IMR-90 (cell line): ENCODE data around the gene PRR33. TPM values are rescaled to one million over a fixed set of nuclear protein-coding genes. Genes with fewer than 3 reads are reported as not detected.

Experiments
- ATAC-seq: fragments of 200-7000 bp; cut with Tn5 transposase; 2 replicates; pipeline ENCODE4 v1.9.1; 2020; ENCODE audit warnings: low read depth, mild to moderate bottlenecking, moderate library complexity
- BruUV-seq: library from RNA; stranded (reverse); fragments of 400-500 nt; replicated peaks from 2 replicates; lab custom pipeline; 2021; lab: Mats Ljungman, UMichigan
- CTCF ChIA-PET: fragments of 300-600 bp; formaldehyde crosslinking; extraction: SDS; loops from one replicate; lab custom pipeline; 2021; ENCODE audit warnings: antibody characterized with exemption; lab: Yijun Ruan, JAX
- POLR2A ChIA-PET: fragments of 300-600 bp; sonication (Branson Sonifier 250); formaldehyde crosslinking; loops from one replicate; lab custom pipeline; 2022; ENCODE audit warnings: antibody characterized with exemption; ENCODE audit not compliant: unreplicated experiment; lab: Charles Lee
- DNase-seq: peaks from one replicate; pipeline ENCODE4 v3.0.0; 2013
- H2AFZ ChIP-seq: replicated peaks from 2 replicates; pipeline ENCODE3; 2013; ENCODE audit warnings: low read length, mild to moderate bottlenecking; ENCODE audit not compliant: poor library complexity
- H2AK5ac ChIP-seq: 2 replicates; pipeline ENCODE4 v1.6.1; 2013; ENCODE audit warnings: low read depth, low read length, inconsistent platforms
- H2AK9ac ChIP-seq: replicated peaks from 2 replicates; pipeline ENCODE3; 2013; ENCODE audit warnings: mild to moderate bottlenecking, low read depth, low read length, moderate library complexity; ENCODE audit not compliant: poor library complexity
- H2BK120ac ChIP-seq: 2 replicates; pipeline ENCODE4 v1.6.1; 2013; ENCODE audit warnings: low read depth, low read length, inconsistent platforms
- H2BK15ac ChIP-seq: 3 replicates; pipeline ENCODE4 v1.6.1; 2013; ENCODE audit warnings: low read depth, low read length, inconsistent platforms
- H2BK20ac ChIP-seq: 2 replicates; pipeline ENCODE4 v1.6.1; 2013; ENCODE audit warnings: low read depth, mild to moderate bottlenecking, inconsistent platforms, low read length, moderate library complexity
- H2BK5ac ChIP-seq: 2 replicates; pipeline ENCODE4 v1.6.1; 2013; ENCODE audit warnings: mild to moderate bottlenecking, low read depth, low read length, inconsistent platforms; ENCODE audit not compliant: poor library complexity, severe bottlenecking
- H3K14ac ChIP-seq: replicated peaks from 2 replicates; pipeline ENCODE4 v1.6.1; 2013; ENCODE audit warnings: low read depth, low read length, inconsistent platforms
- H3K18ac ChIP-seq: 2 replicates; pipeline ENCODE4 v1.6.1; 2013; ENCODE audit warnings: low read depth, low read length, control low read depth
- H3K23ac ChIP-seq: 2 replicates; pipeline ENCODE4 v1.6.1; 2013; ENCODE audit warnings: low read depth, low read length, inconsistent platforms
- H3K27ac ChIP-seq: 2 replicates; pipeline ENCODE4 v1.5.1; 2013; ENCODE audit warnings: mild to moderate bottlenecking, control low read depth, low read length; ENCODE audit not compliant: insufficient read depth
- H3K27me3 ChIP-seq: 2 replicates; pipeline ENCODE4 v1.6.1; 2013; ENCODE audit warnings: low read length; ENCODE audit not compliant: control insufficient read depth, insufficient read depth
- H3K36me3 ChIP-seq: 2 replicates; pipeline ENCODE4 v1.6.1; 2013; ENCODE audit warnings: low read length, mixed read lengths; ENCODE audit not compliant: control insufficient read depth, insufficient read depth
- H3K4ac ChIP-seq: 2 replicates; pipeline ENCODE4 v1.6.1; 2013; ENCODE audit warnings: low read depth, low read length, inconsistent platforms
- H3K4me1 ChIP-seq: 2 replicates; pipeline ENCODE4 v1.6.1; 2013; ENCODE audit warnings: low read length, mixed read lengths; ENCODE audit not compliant: control insufficient read depth, insufficient read depth
- H3K4me2 ChIP-seq: 2 replicates; pipeline ENCODE4 v1.6.1; 2013; ENCODE audit warnings: low read depth, mild to moderate bottlenecking, control low read depth, low read length, moderate library complexity
- H3K4me3 ChIP-seq: 2 replicates; pipeline ENCODE4 v1.5.1; 2013; ENCODE audit warnings: low read depth, mild to moderate bottlenecking, control low read depth, low read length, moderate library complexity; ENCODE audit not compliant: insufficient read depth
- H3K56ac ChIP-seq: 2 replicates; pipeline ENCODE4 v1.6.1; 2013; ENCODE audit warnings: low read length, inconsistent platforms; ENCODE audit not compliant: insufficient read depth; ENCODE audit errors: extremely low read depth
- H3K79me1 ChIP-seq, 2 experiments: 2 replicates each; pipeline ENCODE4 v1.6.1; 2013; ENCODE audit warnings: low read length in 2 of 2, inconsistent platforms in 1 of 2, low read depth in 1 of 2
- H3K9ac ChIP-seq: 2 replicates; pipeline ENCODE4 v1.6.1; 2013; ENCODE audit warnings: low read depth, low read length, control low read depth
- H3K9me1 ChIP-seq: 2 replicates; pipeline ENCODE4 v1.6.1; 2013; ENCODE audit warnings: low read length, inconsistent platforms; ENCODE audit not compliant: insufficient read depth
- H3K9me3 ChIP-seq: 2 replicates; pipeline ENCODE4 v1.6.1; 2013; ENCODE audit warnings: low read length; ENCODE audit not compliant: control insufficient read depth, insufficient read depth
- H4K20me1 ChIP-seq: 2 replicates; pipeline ENCODE4 v1.6.1; 2013; ENCODE audit warnings: low read length, inconsistent platforms; ENCODE audit not compliant: insufficient read depth
- H4K5ac ChIP-seq: 2 replicates; pipeline ENCODE4 v1.6.1; 2013; ENCODE audit warnings: mild to moderate bottlenecking, low read depth, low read length, control low read depth
- H4K8ac ChIP-seq, 2 experiments: 2 replicates each; pipeline ENCODE4 v1.6.1; 2013; ENCODE audit warnings: low read depth in 2 of 2, low read length in 2 of 2, control low read depth in 1 of 2, inconsistent platforms in 1 of 2
- H4K91ac ChIP-seq: 2 replicates; pipeline ENCODE4 v1.6.1; 2013; ENCODE audit warnings: low read depth, low read length, inconsistent platforms; ENCODE audit not compliant: insufficient read depth
- BHLHE40 ChIP-seq: fragments of 150-350 bp; IDR thresholded peaks from 2 replicates; pipeline ENCODE4 v1.6.1; 2016; ENCODE audit warnings: mild to moderate bottlenecking, low read depth, low read length
- CHD1 ChIP-seq: IDR thresholded peaks from 2 replicates; pipeline ENCODE4 v1.6.1; 2012; ENCODE audit warnings: low read depth, low read length, improper control_type of control experiment
- FOS ChIP-seq: fragments of 150-350 bp; IDR thresholded peaks from 2 replicates; pipeline ENCODE4 v1.6.1; 2016; ENCODE audit warnings: low read depth, low read length
- MAFK ChIP-seq: IDR thresholded peaks from 2 replicates; pipeline ENCODE4 v1.6.1; 2012; ENCODE audit warnings: low read depth, low read length, improper control_type of control experiment
- MAZ ChIP-seq: IDR thresholded peaks from 2 replicates; pipeline ENCODE4 v1.6.1; 2012; ENCODE audit warnings: low read depth, mild to moderate bottlenecking, low read length, improper control_type of control experiment, moderate library complexity, borderline replicate concordance
- MXI1 ChIP-seq: IDR thresholded peaks from 2 replicates; pipeline ENCODE4 v1.6.1; 2012; ENCODE audit warnings: low read depth, mild to moderate bottlenecking, low read length, moderate library complexity, borderline replicate concordance
- POLR2A ChIP-seq: IDR thresholded peaks from 2 replicates; pipeline ENCODE4 v1.6.1; 2012; ENCODE audit warnings: mild to moderate bottlenecking, low read depth, low read length
- RAD21 ChIP-seq: IDR thresholded peaks from 2 replicates; pipeline ENCODE4 v1.6.1; 2012; ENCODE audit warnings: low read length, improper control_type of control experiment
- RCOR1 ChIP-seq: IDR thresholded peaks from 2 replicates; pipeline ENCODE4 v1.6.1; 2012; ENCODE audit warnings: mild to moderate bottlenecking, low read length, improper control_type of control experiment; ENCODE audit not compliant: insufficient replicate concordance
- RFX5 ChIP-seq: IDR thresholded peaks from 2 replicates; pipeline ENCODE4 v1.8.0; 2012; ENCODE audit warnings: low read depth, mild to moderate bottlenecking, low read length, moderate library complexity
- SMC3 ChIP-seq: fragments of 150-350 bp; IDR thresholded peaks from 2 replicates; pipeline ENCODE4 v1.6.1; 2016; ENCODE audit warnings: low read depth, mild to moderate bottlenecking, antibody characterized with exemption, low read length, moderate library complexity
- USF2 ChIP-seq: fragments of 150-350 bp; IDR thresholded peaks from 2 replicates; pipeline ENCODE4 v1.6.1; 2017; ENCODE audit warnings: mild to moderate bottlenecking, antibody characterized with exemption, low read length, low read depth
- WGBS, 2 experiments: methylation state at CpG; one replicate each; pipeline versions ENCODE4 v1.1.5 to v1.1.7; 2013; ENCODE audit warnings: missing lambda C conversion rate in 2 of 2; ENCODE audit not compliant: insufficient read length in 1 of 2; ENCODE audit errors: extremely low coverage in 2 of 2; 5-methylcytosine and 5-hydroxymethylcytosine counted together
- dilution Hi-C: fragments of 300-500 bp; cut with HindIII; formaldehyde crosslinking; loops from one replicate; pipeline ENCODE4 v1.14.3; 2018; ENCODE audit warnings: low sequenced_read_pairs; ENCODE audit not compliant: unreplicated experiment
- in situ Hi-C: fragments of 300-500 bp; cut with MboI; formaldehyde crosslinking; loops from 3 replicates; pipeline ENCODE4 v1.14.3; 2019; ENCODE audit warnings: low sequenced_read_pairs, inconsistent platforms, mixed read lengths
- intact Hi-C: fragments of 100-400 bp; cut with micrococcal nuclease; formaldehyde crosslinking; loops from 2 replicates; pipeline ENCODE4 v1.10.0; 2022
- polyA plus RNA-seq, 3 experiments: library from polyadenylated mRNA; depleted of rRNA; stranded (reverse); fragments of >200 nt; gene quantifications; 2 replicates each; pipeline ENCODE4 v1.2.3, GENCODE V29; 2012; ENCODE audit warnings: low replicate concordance in 1 of 3
- total RNA-seq: library from RNA; depleted of rRNA; stranded (reverse); fragments of >200 nt; gene quantifications from 2 replicates; pipeline ENCODE4 v1.2.3, GENCODE V29; 2012
- TF ChIP-seq, protein P1 (sequence below): fragments of 150-350 bp; IDR thresholded peaks from 2 replicates; pipeline ENCODE4 v1.6.1; 2016; ENCODE audit warnings: low read depth, mild to moderate bottlenecking, low read length, moderate library complexity, borderline replicate concordance

Gene PRR33
- total and polyA plus RNA-seq, 2 of the 4 experiments (the other 2 are of a cell fraction): not detected

DNA sequence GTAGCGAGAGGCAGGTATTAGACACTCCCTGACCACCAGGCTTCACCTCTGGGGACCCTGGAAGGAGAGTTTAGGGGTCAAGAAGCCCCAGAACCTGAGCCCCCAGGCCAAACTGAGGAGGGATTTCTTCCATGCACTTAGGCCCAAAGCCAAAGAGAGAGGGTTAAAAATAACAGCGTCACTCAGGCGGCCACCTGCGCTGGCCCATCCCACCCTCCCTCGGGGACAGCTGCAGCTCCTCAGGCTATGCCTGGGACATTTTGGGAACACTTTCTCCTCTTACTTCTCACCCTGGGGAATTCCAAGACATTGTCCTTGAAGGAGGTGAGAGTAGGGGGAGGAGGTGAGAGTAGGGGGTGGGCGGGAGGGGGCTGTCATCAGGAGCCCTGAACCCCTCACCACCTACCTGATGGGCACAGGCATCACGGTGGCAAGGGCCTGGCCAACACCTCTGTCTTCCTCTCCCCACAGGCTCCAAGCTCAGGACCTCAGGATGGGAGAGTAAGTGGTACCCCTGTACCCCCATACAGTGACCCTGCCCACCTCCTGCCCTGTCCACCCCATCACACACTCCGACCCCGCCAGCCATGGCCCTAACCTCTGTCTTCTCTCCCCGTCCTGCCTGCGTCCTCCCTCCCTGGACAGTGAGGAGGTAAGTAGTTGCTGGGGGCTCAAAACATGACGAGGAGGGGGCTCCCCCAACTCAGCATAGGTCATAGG, 52.3 kb downstream of the PRR33 start (continued):
- TF ChIP-seq, protein P1, sequence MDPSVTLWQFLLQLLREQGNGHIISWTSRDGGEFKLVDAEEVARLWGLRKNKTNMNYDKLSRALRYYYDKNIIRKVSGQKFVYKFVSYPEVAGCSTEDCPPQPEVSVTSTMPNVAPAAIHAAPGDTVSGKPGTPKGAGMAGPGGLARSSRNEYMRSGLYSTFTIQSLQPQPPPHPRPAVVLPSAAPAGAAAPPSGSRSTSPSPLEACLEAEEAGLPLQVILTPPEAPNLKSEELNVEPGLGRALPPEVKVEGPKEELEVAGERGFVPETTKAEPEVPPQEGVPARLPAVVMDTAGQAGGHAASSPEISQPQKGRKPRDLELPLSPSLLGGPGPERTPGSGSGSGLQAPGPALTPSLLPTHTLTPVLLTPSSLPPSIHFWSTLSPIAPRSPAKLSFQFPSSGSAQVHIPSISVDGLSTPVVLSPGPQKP: no peak
- no peak for TF ChIP-seq POLR2A

- no peak for ATAC-seq
- H2AFZ ChIP-seq: peak within 1 kb of the TSS; percentile 81
- H3K9me1 ChIP-seq: no peaks in the 10 kb centered on the region
- H3K36me3 ChIP-seq: no peaks in the 10 kb centered on the region
- H2BK5ac ChIP-seq: no peak within 1 kb of the TSS
- no peaks in the 10 kb centered on the region for H3K4me1 ChIP-seq
- no peak within 1 kb of the TSS for H3K56ac ChIP-seq
- no peak within 1 kb of the TSS for H3K18ac ChIP-seq
- no peak within 1 kb of the TSS for H3K9ac ChIP-seq
- H3K23ac ChIP-seq: no peak within 1 kb of the TSS
- H3K14ac ChIP-seq: no peak within 1 kb of the TSS
- H4K20me1 ChIP-seq: no peaks in the 10 kb centered on the region
- in situ Hi-C loops (no loop called here), intact Hi-C loops (no loop called here), dilution Hi-C loops (no loop called here)
- H3K27me3 ChIP-seq: peaks cover 11% of the 10 kb centered on the region; the same call in 1 of the 2 replicates
- H3K4me3 ChIP-seq: no peak within 1 kb of the TSS
- no peak within 1 kb of the TSS for H2BK20ac ChIP-seq
- ChIA-PET CTCF (interaction anchor here (1.2 kb wide), 1 partner anchor 313 kb away, joined by 4 read pairs; no protein-coding TSS in a partner anchor), POLR2A (no interaction called here)
- no peak within 1 kb of the TSS for H4K8ac ChIP-seq
- H2BK15ac ChIP-seq: no peak within 1 kb of the TSS
- H2AK5ac ChIP-seq: no peak within 1 kb of the TSS
- WGBS, 2 experiments: 61% methylated on average over 13 of the region's 32 CpGs; no CpG with 5 or more reads in 1 of the 2 experiments
- no peaks in the 10 kb centered on the region for H3K79me1 ChIP-seq
- H3K27ac ChIP-seq: no peak within 1 kb of the TSS
- BruUV-seq: no TSS peak
- no peak within 1 kb of the TSS for H4K5ac ChIP-seq
- no peak within 1 kb of the TSS for H4K91ac ChIP-seq
- no peak within 1 kb of the TSS for H3K4me2 ChIP-seq
- no peaks in the 10 kb centered on the region for H3K9me3 ChIP-seq
- DNase-seq: no peak
- H2AK9ac ChIP-seq: peak within 1 kb of the TSS; percentile 50
- H2BK120ac ChIP-seq: no peak within 1 kb of the TSS
- H3K4ac ChIP-seq: no peak within 1 kb of the TSS
- no peak for TF ChIP-seq RCOR1
- TF ChIP-seq USF2: no peak
- TF ChIP-seq RFX5: no peak
- TF ChIP-seq MXI1: no peak
- no peak for TF ChIP-seq POLR2A
- no peak for TF ChIP-seq FOS
- no peak for TF ChIP-seq CHD1
- no peak for TF ChIP-seq SMC3
- no peak for TF ChIP-seq MAFK
- no peak for TF ChIP-seq RAD21
- no peak for TF ChIP-seq MAZ
- TF ChIP-seq BHLHE40: no peak
Measured at GRCh38 chr11:1838426-1839144, 53.1 kb downstream of the PRR33 start, which contains the start of gene TNNI2. TSS of gene TNNI2 (plus strand) at chr11:1838981. CDS start at chr11:1839697, 716 bp downstream.
